ENCODE data around the gene ZNF598. TPM values are rescaled to one million over a fixed set of nuclear protein-coding genes. Genes with fewer than 3 reads are reported as not detected.

Gene ZNF598
- polyA plus RNA-seq, 2 of the 4 experiments (the other 2 are of a cell fraction): 17.7 to 33.8 TPM

DNA sequence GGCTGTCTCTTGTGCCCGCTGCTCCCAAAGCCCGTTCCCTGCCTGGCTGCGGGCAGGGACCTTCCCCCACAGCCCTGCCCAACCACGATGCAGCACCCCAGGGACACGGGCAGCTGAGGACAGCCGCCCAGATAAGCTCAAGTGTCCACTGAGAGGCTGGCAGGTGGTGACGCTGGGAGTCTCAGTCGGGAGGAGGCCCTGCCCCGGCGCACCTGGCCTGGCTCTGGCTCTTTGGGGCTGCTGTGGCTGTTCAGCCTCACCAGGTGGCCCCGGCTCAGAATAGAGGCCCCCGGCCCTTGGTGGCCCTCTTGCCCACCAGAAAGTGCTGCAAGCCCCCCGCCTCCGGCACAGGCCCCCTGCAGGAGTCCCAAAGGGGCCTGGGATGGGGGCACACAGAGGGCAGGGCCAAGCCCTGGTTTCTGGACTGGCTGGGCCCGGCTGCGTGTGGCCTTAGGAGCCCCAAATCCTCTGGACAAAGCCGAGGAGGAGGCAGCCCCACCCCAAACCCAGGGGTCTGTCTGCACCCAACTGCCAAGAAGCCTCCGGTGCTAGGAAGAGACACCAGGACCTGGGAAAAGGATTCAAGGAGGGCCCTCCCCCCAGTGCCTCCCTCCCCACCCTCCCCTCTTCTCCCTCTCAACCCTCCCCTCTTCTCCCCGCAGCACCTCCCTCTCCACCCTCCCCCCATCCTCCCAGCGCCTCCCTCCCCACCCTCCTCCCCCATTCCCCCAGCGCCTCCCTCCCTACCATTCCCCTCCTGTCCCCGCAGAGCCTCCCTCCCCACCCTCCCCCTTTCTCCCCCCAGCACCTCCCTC lies 32.8 kb upstream of the ZNF598 start:
- H3K27ac ChIP-seq: peak overlapping the region; percentile 90
- DNase-seq (ENCODE audit: low read depth in 1 of 2, low spot score in 1 of 2) (peak in 1 of 2 experiments; percentile 44), FAIRE-seq (no peak), ATAC-seq (no peak)
- WGBS (ENCODE audit: missing lambda C conversion rate): 87% methylated on average over 11 of the region's 22 CpGs
- peaks cover 78% of the 10 kb centered on the region for H3K4me1 ChIP-seq
- no peak for TF ChIP-seq SREBF2 (IDR thresholded peaks at IDR 0.05)
- 0 out of 2 replicates have a peak, but pooled peaks have one; percentile 44 for TF ChIP-seq HOXB13 (CRISPR knock-in tag; IDR thresholded peaks at IDR 0.05; ENCODE audit: low read depth)
- H3K4me2 ChIP-seq: peak overlapping the region; percentile 32; the same call in 2 of the 3 replicates
- H3K4me3 ChIP-seq: no peak overlapping the region
- POLR2A ChIA-PET: interaction anchor here (0.7 kb wide), 1 partner anchor 82 kb away, joined by 5 read pairs; no protein-coding TSS in a partner anchor
- CTCF ChIA-PET: interaction anchor here (1.0 to 2.3 kb wide), 3 partner anchors 14 to 98 kb away, joined by 3 to 17 read pairs (median 12); no protein-coding TSS in a partner anchor
- H3K9me3 ChIP-seq: no peaks in the 10 kb centered on the region

GRCh38 chr16:2040787-2041522 lies 31.3 kb upstream of the ZNF598 start:
- Histone ChIP-seq H3K4me3 (no peak overlapping the region), H3K4me2 (peak overlapping the region; percentile 73), H3K27ac (peak overlapping the region; percentile 90), H3K9me3 (no peaks in the 10 kb centered on the region), H3K4me1 (peaks cover 82% of the 10 kb centered on the region)
- peak; percentile 17 to 21; a peak in 3 of 6 replicates for ATAC-seq
- TF ChIP-seq RCOR1 (IDR thresholded peaks at IDR 0.05; ENCODE audit: low read depth, low read length): no peak
- TF ChIP-seq HOXB13 (CRISPR knock-in tag; IDR thresholded peaks at IDR 0.05; ENCODE audit: low read depth): 0 out of 2 replicates have a peak, but pooled peaks have one; percentile 44
- TF ChIP-seq TFCP2L1 (CRISPR knock-in tag; IDR thresholded peaks at IDR 0.05): no peak
- no peak for TF ChIP-seq KDM5A (IDR thresholded peaks at IDR 0.05)
- TF ChIP-seq FOXS1 (CRISPR knock-in tag; IDR thresholded peaks at IDR 0.05): peak; percentile 30; the same call in 1 of the 2 replicates
- no peak for TF ChIP-seq RARB (CRISPR knock-in tag; IDR thresholded peaks at IDR 0.05)
- no peak for TF ChIP-seq ATOH8 (CRISPR knock-in tag; IDR thresholded peaks at IDR 0.05; ENCODE audit: low read depth)
- TF ChIP-seq MAZ (IDR thresholded peaks at IDR 0.05; ENCODE audit: borderline replicate concordance, low read depth, low read length): no peak
- peak; percentile 27; the same call in 1 of the 2 replicates for TF ChIP-seq HOXB5 (CRISPR knock-in tag; IDR thresholded peaks at IDR 0.05)
- TF ChIP-seq FOSB (CRISPR knock-in tag; IDR thresholded peaks at IDR 0.05): peak; percentile 20; the same call in 1 of the 2 replicates
- TF ChIP-seq RFX5 (IDR thresholded peaks at IDR 0.05): no peak
- peak; percentile 46; the same call in 1 of the 2 replicates for TF ChIP-seq ZNF302 (CRISPR knock-in tag; IDR thresholded peaks at IDR 0.05)
- TF ChIP-seq POLR2A (IDR thresholded peaks at IDR 0.05; ENCODE audit: low read length): no peak
- TF ChIP-seq ZSCAN20 (CRISPR knock-in tag; IDR thresholded peaks at IDR 0.05): no peak
- TF ChIP-seq EP300 (IDR thresholded peaks at IDR 0.05): no peak
- TF ChIP-seq, protein P1, sequence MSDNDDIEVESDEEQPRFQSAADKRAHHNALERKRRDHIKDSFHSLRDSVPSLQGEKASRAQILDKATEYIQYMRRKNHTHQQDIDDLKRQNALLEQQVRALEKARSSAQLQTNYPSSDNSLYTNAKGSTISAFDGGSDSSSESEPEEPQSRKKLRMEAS (IDR thresholded peaks at IDR 0.05): peak; percentile 37; the same call in 1 of the 2 replicates
- peak; percentile 90 for TF ChIP-seq EHF (CRISPR knock-in tag; IDR thresholded peaks at IDR 0.05)
- TF ChIP-seq MYC (IDR thresholded peaks at IDR 0.05; ENCODE audit: borderline replicate concordance, low read length): no peak
- ChIA-PET POLR2A (interaction anchor here (0.6 kb wide), 1 partner anchor 14 kb away, joined by 3 read pairs; the partner anchor contains the start of gene NHERF2), CTCF (interaction anchor here (0.7 to 4.0 kb wide), 9 partner anchors 11 to 104 kb away, joined by 3 to 25 read pairs (median 4); no protein-coding TSS in a partner anchor)
- DNase-seq (ENCODE audit: low read depth in 1 of 2, low spot score in 1 of 2): no peak
- FAIRE-seq: no peak
- WGBS (ENCODE audit: missing lambda C conversion rate): 67% methylated on average over 10 of the region's 20 CpGs
